ENCODE measurements around the gene CFTR.

Gene CFTR

DNA sequence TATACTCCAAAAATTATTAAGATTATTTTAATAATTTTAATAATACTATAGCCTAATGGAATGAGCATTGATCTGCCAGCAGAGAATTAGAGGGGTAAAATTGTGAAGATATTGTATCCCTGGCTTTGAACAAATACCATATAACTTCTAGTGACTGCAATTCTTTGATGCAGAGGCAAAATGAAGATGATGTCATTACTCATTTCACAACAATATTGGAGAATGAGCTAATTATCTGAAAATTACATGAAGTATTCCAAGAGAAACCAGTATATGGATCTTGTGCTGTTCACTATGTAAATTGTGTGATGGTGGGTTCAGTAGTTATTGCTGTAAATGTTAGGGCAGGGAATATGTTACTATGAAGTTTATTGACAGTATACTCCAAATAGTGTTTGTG lies 80.2 kb downstream of the CFTR start:
- H4K20me1 ChIP-seq (ENCODE audit: insufficient read depth, low read length): no peaks in the 10 kb centered on the region
- H3K27me3 ChIP-seq (ENCODE audit: insufficient read depth, low read length): no peaks in the 10 kb centered on the region
- H3K36me3 ChIP-seq (ENCODE audit: insufficient read depth, low read length): no peaks in the 10 kb centered on the region

DNA sequence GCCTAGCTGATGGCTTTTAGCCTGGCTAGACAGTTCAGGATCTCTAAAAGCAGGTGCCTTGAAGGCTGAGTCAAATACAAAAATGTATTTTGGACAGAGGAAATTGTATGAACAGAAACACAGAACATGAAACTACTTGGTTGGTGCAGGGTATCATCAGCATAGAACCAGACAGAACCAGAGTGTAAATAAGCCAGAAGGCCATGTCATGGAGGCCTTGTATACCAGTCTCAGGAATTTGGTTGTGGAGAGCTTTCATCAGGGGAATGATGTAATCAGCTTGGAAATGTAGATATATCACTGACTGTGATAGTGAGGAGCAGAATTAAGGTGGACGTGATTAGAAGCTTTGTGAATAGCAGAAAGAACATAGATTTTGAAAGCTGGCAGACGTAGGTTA lies 82.9 kb downstream of the CFTR start:
- H3K4me1 ChIP-seq (ENCODE audit: insufficient read depth, low read length, severe bottlenecking): no peaks in the 10 kb centered on the region
- no peaks in the 10 kb centered on the region for H3K79me2 ChIP-seq (ENCODE audit: insufficient read depth, low read length)
- H3K27ac ChIP-seq (ENCODE audit: low read depth, low read length, poor library complexity, severe bottlenecking): no peak overlapping the region
- H3F3A ChIP-seq (ENCODE audit: insufficient read depth, low read length): no peaks in the 10 kb centered on the region
- no peak overlapping the region for H2AFZ ChIP-seq (ENCODE audit: low read length)
- H3K9ac ChIP-seq (ENCODE audit: low read length): no peak overlapping the region
- no peaks in the 10 kb centered on the region for H3K9me3 ChIP-seq (ENCODE audit: low read length)
- no peak for TF ChIP-seq EZH2 (IDR thresholded peaks at IDR 0.05; ENCODE audit: borderline replicate concordance, low read length)
- TF ChIP-seq, protein P1, sequence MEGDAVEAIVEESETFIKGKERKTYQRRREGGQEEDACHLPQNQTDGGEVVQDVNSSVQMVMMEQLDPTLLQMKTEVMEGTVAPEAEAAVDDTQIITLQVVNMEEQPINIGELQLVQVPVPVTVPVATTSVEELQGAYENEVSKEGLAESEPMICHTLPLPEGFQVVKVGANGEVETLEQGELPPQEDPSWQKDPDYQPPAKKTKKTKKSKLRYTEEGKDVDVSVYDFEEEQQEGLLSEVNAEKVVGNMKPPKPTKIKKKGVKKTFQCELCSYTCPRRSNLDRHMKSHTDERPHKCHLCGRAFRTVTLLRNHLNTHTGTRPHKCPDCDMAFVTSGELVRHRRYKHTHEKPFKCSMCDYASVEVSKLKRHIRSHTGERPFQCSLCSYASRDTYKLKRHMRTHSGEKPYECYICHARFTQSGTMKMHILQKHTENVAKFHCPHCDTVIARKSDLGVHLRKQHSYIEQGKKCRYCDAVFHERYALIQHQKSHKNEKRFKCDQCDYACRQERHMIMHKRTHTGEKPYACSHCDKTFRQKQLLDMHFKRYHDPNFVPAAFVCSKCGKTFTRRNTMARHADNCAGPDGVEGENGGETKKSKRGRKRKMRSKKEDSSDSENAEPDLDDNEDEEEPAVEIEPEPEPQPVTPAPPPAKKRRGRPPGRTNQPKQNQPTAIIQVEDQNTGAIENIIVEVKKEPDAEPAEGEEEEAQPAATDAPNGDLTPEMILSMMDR (IDR thresholded peaks at IDR 0.05; ENCODE audit: low read length): no peak
- H4K20me1 ChIP-seq (ENCODE audit: insufficient read depth, low read length): no peaks in the 10 kb centered on the region
- no peaks in the 10 kb centered on the region for H3K36me3 ChIP-seq (ENCODE audit: insufficient read depth, low read length)
- no peak overlapping the region for H3K4me2 ChIP-seq (ENCODE audit: low read length)
- H3K9me2 ChIP-seq (ENCODE audit: low read depth, low read length): no peaks in the 10 kb centered on the region
- H3K27me3 ChIP-seq (ENCODE audit: insufficient read depth, low read length): no peaks in the 10 kb centered on the region
- H3K4me3 ChIP-seq (ENCODE audit: low read depth, low read length, poor library complexity, severe bottlenecking): no peak overlapping the region

More for the DNA sequence above, 80.2 kb downstream of the CFTR start:
- Histone ChIP-seq H3K9me2 (ENCODE audit: low read depth, low read length) (no peaks in the 10 kb centered on the region), H2AFZ (ENCODE audit: low read length) (no peak overlapping the region), H3F3A (ENCODE audit: insufficient read depth, low read length) (no peaks in the 10 kb centered on the region), H3K27ac (ENCODE audit: low read depth, low read length, poor library complexity, severe bottlenecking) (no peak overlapping the region), H3K4me3 (ENCODE audit: low read depth, low read length, poor library complexity, severe bottlenecking) (no peak overlapping the region), H3K9me3 (ENCODE audit: low read length) (no peaks in the 10 kb centered on the region), H3K4me2 (ENCODE audit: low read length) (no peak overlapping the region), H3K4me1 (ENCODE audit: insufficient read depth, low read length, severe bottlenecking) (no peaks in the 10 kb centered on the region), H3K9ac (ENCODE audit: low read length) (no peak overlapping the region), H3K79me2 (ENCODE audit: insufficient read depth, low read length) (no peaks in the 10 kb centered on the region)
- no peak for TF ChIP-seq EZH2 (IDR thresholded peaks at IDR 0.05; ENCODE audit: borderline replicate concordance, low read length)
- TF ChIP-seq, protein P1 (IDR thresholded peaks at IDR 0.05; ENCODE audit: low read length): no peak

DNA sequence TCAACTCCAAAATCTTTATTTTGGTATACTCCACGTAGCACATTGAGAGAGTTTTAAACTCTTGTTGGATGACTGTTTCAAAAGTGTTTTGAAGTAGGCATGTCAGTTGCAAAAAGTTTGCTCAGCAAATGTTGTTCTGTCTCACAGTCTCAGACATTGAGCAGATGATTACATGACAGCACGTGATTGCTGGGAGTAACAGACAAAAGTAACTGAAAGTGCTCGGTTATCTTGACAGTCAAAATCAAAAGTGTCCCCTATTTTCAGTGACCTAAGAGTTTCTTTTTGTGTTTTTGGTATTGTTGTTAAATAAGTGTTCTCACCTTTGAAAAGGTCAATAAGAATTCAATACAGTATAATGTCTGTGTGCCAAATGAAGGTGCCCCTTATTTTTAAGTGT lies 84.3 kb downstream of the CFTR start:
- TF ChIP-seq EZH2 (IDR thresholded peaks at IDR 0.05; ENCODE audit: borderline replicate concordance, low read length): no peak
- TF ChIP-seq, protein P1 (IDR thresholded peaks at IDR 0.05; ENCODE audit: low read length): no peak
- no peaks in the 10 kb centered on the region for H3K4me1 ChIP-seq (ENCODE audit: insufficient read depth, low read length, severe bottlenecking)
- no peak overlapping the region for H3K4me3 ChIP-seq (ENCODE audit: low read depth, low read length, poor library complexity, severe bottlenecking)
- H3K79me2 ChIP-seq (ENCODE audit: insufficient read depth, low read length): no peaks in the 10 kb centered on the region
- no peaks in the 10 kb centered on the region for H4K20me1 ChIP-seq (ENCODE audit: insufficient read depth, low read length)
- H3F3A ChIP-seq (ENCODE audit: insufficient read depth, low read length): no peaks in the 10 kb centered on the region
- no peak overlapping the region for H3K4me2 ChIP-seq (ENCODE audit: low read length)
- H3K27ac ChIP-seq (ENCODE audit: low read depth, low read length, poor library complexity, severe bottlenecking): no peak overlapping the region
- H3K9me3 ChIP-seq (ENCODE audit: low read length): no peaks in the 10 kb centered on the region
- H3K27me3 ChIP-seq (ENCODE audit: insufficient read depth, low read length): no peaks in the 10 kb centered on the region
- no peak overlapping the region for H3K9ac ChIP-seq (ENCODE audit: low read length)
- no peaks in the 10 kb centered on the region for H3K9me2 ChIP-seq (ENCODE audit: low read depth, low read length)
- H3K36me3 ChIP-seq (ENCODE audit: insufficient read depth, low read length): no peaks in the 10 kb centered on the region
- H2AFZ ChIP-seq (ENCODE audit: low read length): no peak overlapping the region

Measured in OCI-LY1 (cell line).